H9 (cell line): ENCODE data around the gene VWA1. TPM values are rescaled to one million over a fixed set of nuclear protein-coding genes. Genes with fewer than 3 reads are reported as not detected.

Experiments
- DNase-seq: peaks from one replicate; pipeline ENCODE4 v3.0.0-alpha.2; 2017
- H2AFZ ChIP-seq: one replicate; pipeline ENCODE4 v1.6.1; 2013; ENCODE audit warnings: mild to moderate bottlenecking, low read length, control low read depth, moderate library complexity
- H2AK5ac ChIP-seq: 2 replicates; pipeline ENCODE4 v1.6.1; 2013; ENCODE audit warnings: low read length, control low read depth, mixed read lengths; ENCODE audit not compliant: insufficient read length
- H2BK120ac ChIP-seq: one replicate; pipeline ENCODE4 v1.6.1; 2013; ENCODE audit warnings: low read depth, mild to moderate bottlenecking, low read length, control low read depth, inconsistent platforms; ENCODE audit not compliant: poor library complexity, severe bottlenecking
- H2BK12ac ChIP-seq: 2 replicates; pipeline ENCODE4 v1.6.1; 2013; ENCODE audit warnings: low read length, control low read depth, mixed read lengths, low read depth; ENCODE audit not compliant: insufficient read length
- H2BK15ac ChIP-seq: 2 replicates; pipeline ENCODE4 v1.6.1; 2013; ENCODE audit warnings: low read depth, low read length, control low read depth
- H2BK20ac ChIP-seq: one replicate; pipeline ENCODE4 v1.6.1; 2013; ENCODE audit warnings: low read depth, mild to moderate bottlenecking, low read length, control low read depth, inconsistent platforms; ENCODE audit not compliant: poor library complexity, severe bottlenecking
- H2BK5ac ChIP-seq: 2 replicates; pipeline ENCODE4 v1.6.1; 2013; ENCODE audit warnings: low read length, control low read depth, mixed read lengths; ENCODE audit not compliant: insufficient read length
- H3K14ac ChIP-seq: 2 replicates; pipeline ENCODE4 v1.6.1; 2013; ENCODE audit warnings: low read length, control low read depth; ENCODE audit not compliant: insufficient read depth
- H3K18ac ChIP-seq: 2 replicates; pipeline ENCODE4 v1.6.1; 2013; ENCODE audit warnings: low read depth, mild to moderate bottlenecking, mixed read lengths, low read length, control low read depth; ENCODE audit not compliant: insufficient read length
- H3K23ac ChIP-seq: 2 replicates; pipeline ENCODE4 v1.6.1; 2013; ENCODE audit warnings: low read length, control low read depth, mixed read lengths, low read depth; ENCODE audit not compliant: insufficient read length
- H3K23me2 ChIP-seq: 2 replicates; pipeline ENCODE4 v1.6.1; 2013; ENCODE audit warnings: low read depth, mild to moderate bottlenecking, mixed read lengths, low read length, control low read depth; ENCODE audit not compliant: insufficient read length, poor library complexity, severe bottlenecking
- H3K27ac ChIP-seq: 2 replicates; pipeline ENCODE4 v1.5.1; 2013; ENCODE audit warnings: low read length, control low read depth, mixed read lengths, low read depth; ENCODE audit not compliant: insufficient read length
- H3K27me3 ChIP-seq: 2 replicates; pipeline ENCODE4 v1.6.1; 2013; ENCODE audit warnings: low read length, control low read depth, inconsistent platforms; ENCODE audit not compliant: insufficient read depth
- H3K4ac ChIP-seq: 2 replicates; pipeline ENCODE4 v1.6.1; 2013; ENCODE audit warnings: low read depth, mild to moderate bottlenecking, control low read depth, inconsistent platforms, low read length, moderate library complexity
- H3K4me1 ChIP-seq: 2 replicates; pipeline ENCODE4 v1.6.1; 2013; ENCODE audit warnings: low read length, control low read depth, inconsistent platforms; ENCODE audit not compliant: insufficient read depth
- H3K4me2 ChIP-seq: 2 replicates; pipeline ENCODE4 v1.6.1; 2013; ENCODE audit warnings: low read length, control low read depth, mixed read lengths; ENCODE audit not compliant: insufficient read length, insufficient read depth
- H3K56ac ChIP-seq: 2 replicates; pipeline ENCODE4 v1.6.1; 2013; ENCODE audit warnings: low read depth, mild to moderate bottlenecking, mixed read lengths, low read length, control low read depth; ENCODE audit not compliant: insufficient read length
- H3K79me1 ChIP-seq: 2 replicates; pipeline ENCODE4 v1.6.1; 2013; ENCODE audit warnings: low read depth, mild to moderate bottlenecking, moderate library complexity, low read length, control low read depth, inconsistent platforms; ENCODE audit not compliant: insufficient read depth, poor library complexity, severe bottlenecking
- H3K79me2 ChIP-seq: 2 replicates; pipeline ENCODE4 v1.6.1; 2013; ENCODE audit warnings: low read length, control low read depth, inconsistent platforms; ENCODE audit not compliant: insufficient read depth
- H3K9ac ChIP-seq: 2 replicates; pipeline ENCODE4 v1.6.1; 2013; ENCODE audit warnings: low read length, control low read depth, mixed read lengths; ENCODE audit not compliant: insufficient read length; ENCODE audit errors: extremely low read depth
- H3K9me3 ChIP-seq: one replicate; pipeline ENCODE4 v1.6.1; 2013; ENCODE audit warnings: low read depth, low read length, inconsistent platforms; ENCODE audit not compliant: control insufficient read depth
- H3T11ph ChIP-seq: one replicate; pipeline ENCODE4 v1.6.1; 2013; ENCODE audit warnings: mild to moderate bottlenecking, low read length, control low read depth, inconsistent platforms
- H4K20me1 ChIP-seq: one replicate; pipeline ENCODE4 v1.6.1; 2013; ENCODE audit not compliant: control insufficient read depth, insufficient read length, insufficient read depth
- H4K5ac ChIP-seq: 2 replicates; pipeline ENCODE4 v1.6.1; 2013; ENCODE audit warnings: low read depth, mild to moderate bottlenecking, mixed read lengths, low read length, control low read depth; ENCODE audit not compliant: insufficient read length
- H4K8ac ChIP-seq: replicated peaks from 2 replicates; pipeline ENCODE4 v1.6.1; 2013; ENCODE audit warnings: low read length, control low read depth, mixed read lengths, low read depth; ENCODE audit not compliant: insufficient read length
- H4K91ac ChIP-seq: 2 replicates; pipeline ENCODE4 v1.6.1; 2013; ENCODE audit warnings: low read depth, mild to moderate bottlenecking, moderate library complexity, mixed read lengths, low read length, control low read depth; ENCODE audit not compliant: insufficient read length
- H3K27ac Mint-ChIP-seq, 3 experiments: 2 replicates in 2 of 3; 3 replicates in 1 of 3; pipeline ENCODE4 v1.8.0; 2020 to 2021; ENCODE audit warnings: mixed read lengths in 3 of 3, mild to moderate bottlenecking in 1 of 3, moderate library complexity in 1 of 3
- H3K27me3 Mint-ChIP-seq: 2 replicates; pipeline ENCODE4 v1.8.0; 2021; ENCODE audit warnings: low read depth, mild to moderate bottlenecking, moderate library complexity, mixed read lengths
- H3K36me3 Mint-ChIP-seq, 3 experiments: 2 replicates in 2 of 3; 3 replicates in 1 of 3; pipeline ENCODE4 v1.8.0; 2020 to 2021; ENCODE audit warnings: low read depth in 3 of 3, mixed read lengths in 3 of 3; ENCODE audit not compliant: insufficient read depth in 1 of 3
- H3K4me1 Mint-ChIP-seq, 2 experiments: 2 replicates each; pipeline ENCODE4 v1.8.0; 2020; ENCODE audit warnings: mixed read lengths in 2 of 2
- H3K4me3 Mint-ChIP-seq, 2 experiments: 2 replicates in 1 of 2; 3 replicates in 1 of 2; pipeline ENCODE4 v1.8.0; 2020 to 2021; ENCODE audit warnings: mild to moderate bottlenecking in 2 of 2, mixed read lengths in 2 of 2, moderate library complexity in 1 of 2
- H3K9me3 Mint-ChIP-seq, 2 experiments: 2 replicates in 1 of 2; 3 replicates in 1 of 2; pipeline ENCODE4 v1.8.0; 2020; ENCODE audit warnings: mild to moderate bottlenecking in 2 of 2, mixed read lengths in 2 of 2, moderate library complexity in 1 of 2
- CTCF ChIP-seq: fragments of 200-600 bp; sonication (generic); conservative IDR thresholded peaks from 3 replicates; pipeline ENCODE4 v1.8.0; 2021; ENCODE audit warnings: antibody characterized with exemption, mild to moderate bottlenecking
- WGBS: extraction: QIAGEN DNeasy Blood & Tissue Kit; methylation state at CpG from one replicate; pipeline ENCODE4 v1.1.7; 2013; ENCODE audit warnings: missing lambda C conversion rate, low lambda C conversion rate, mixed read lengths; ENCODE audit not compliant: insufficient read length; ENCODE audit errors: extremely low coverage; 5-methylcytosine and 5-hydroxymethylcytosine counted together
- total RNA-seq: library from RNA; stranded (reverse); gene quantifications from 2 replicates; pipeline ENCODE4 v1.2.1, GENCODE V29; 2021

Gene VWA1
- total RNA-seq, 1 experiment from 2014 or later: 57.1 TPM

- no peak overlapping the region for H3T11ph ChIP-seq
- H3K27ac ChIP-seq: no peak overlapping the region
- no peak overlapping the region for H2AK5ac ChIP-seq
- no peak overlapping the region for H3K4ac ChIP-seq
- H3K14ac ChIP-seq: no peak overlapping the region
- H3K79me1 ChIP-seq: no peaks in the 10 kb centered on the region
- H3K4me3 Mint-ChIP-seq: no peak overlapping the region
- H4K20me1 ChIP-seq: no peaks in the 10 kb centered on the region
- no CpG with 5 or more reads among the region's 11 CpGs for WGBS
- H4K91ac ChIP-seq: no peak overlapping the region
- H4K5ac ChIP-seq: no peak overlapping the region
- H3K4me1 Mint-ChIP-seq: peaks cover 14 to 24% of the 10 kb centered on the region in 2 experiments
- no peaks in the 10 kb centered on the region for H3K27me3 ChIP-seq
- no peak overlapping the region for H2BK12ac ChIP-seq
- no peak overlapping the region for H3K4me2 ChIP-seq
- H3K18ac ChIP-seq: no peak overlapping the region
- H3K79me2 ChIP-seq: peaks cover 2% of the 10 kb centered on the region; the same call in 1 of the 2 replicates
- no peak overlapping the region for H2AFZ ChIP-seq
- H3K9me3 ChIP-seq: no peaks in the 10 kb centered on the region
- no peak overlapping the region for H2BK5ac ChIP-seq
- H2BK15ac ChIP-seq: no peak overlapping the region
- TF ChIP-seq CTCF: no peak
- no peak overlapping the region for H3K23ac ChIP-seq
- H3K56ac ChIP-seq: no peak overlapping the region
- H4K8ac ChIP-seq: no peak overlapping the region
- H2BK120ac ChIP-seq: no peak overlapping the region
- no peak overlapping the region for H2BK20ac ChIP-seq
- no peaks in the 10 kb centered on the region; the same call in 1 of the 2 replicates for H3K4me1 ChIP-seq
- H3K9me3 Mint-ChIP-seq: no peaks in the 10 kb centered on the region
- peaks cover 10% of the 10 kb centered on the region for H3K23me2 ChIP-seq
- no peaks in the 10 kb centered on the region for H3K27me3 Mint-ChIP-seq
- H3K9ac ChIP-seq: no peak overlapping the region
- no peak overlapping the region for H3K27ac Mint-ChIP-seq
- peaks cover 0 to 9% (median 3%) of the 10 kb centered on the region in 3 experiments; a peak in 4 of 7 replicates for H3K36me3 Mint-ChIP-seq
- no peak for DNase-seq
Observed at GRCh38 chr1:1437904-1438376, 2.5 kb downstream of the VWA1 start.
